ENCODE measurements around the gene UVRAG.

The UVRAG gene

DNA sequence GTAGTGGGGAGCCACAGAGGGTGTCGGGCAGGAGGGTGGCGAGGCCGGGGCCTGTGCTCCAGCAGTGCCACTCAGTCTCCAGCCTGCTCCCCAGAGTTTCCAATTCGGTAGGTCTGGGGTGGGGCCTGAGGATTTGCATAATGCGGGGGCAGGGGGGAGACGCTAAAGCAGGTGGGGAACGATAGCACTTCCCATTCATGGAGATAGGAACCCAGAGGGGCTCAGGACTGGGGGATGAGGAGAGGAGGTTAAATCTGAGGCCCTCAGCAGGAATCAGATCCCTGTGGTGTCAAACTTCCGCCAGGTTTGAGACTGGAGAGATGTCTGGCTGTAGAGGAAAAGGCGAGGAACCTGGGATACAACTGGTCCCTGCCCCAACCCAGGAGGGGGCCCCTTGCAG is 361.5 kb downstream of the UVRAG start:
- DNase-seq = no peak

DNA sequence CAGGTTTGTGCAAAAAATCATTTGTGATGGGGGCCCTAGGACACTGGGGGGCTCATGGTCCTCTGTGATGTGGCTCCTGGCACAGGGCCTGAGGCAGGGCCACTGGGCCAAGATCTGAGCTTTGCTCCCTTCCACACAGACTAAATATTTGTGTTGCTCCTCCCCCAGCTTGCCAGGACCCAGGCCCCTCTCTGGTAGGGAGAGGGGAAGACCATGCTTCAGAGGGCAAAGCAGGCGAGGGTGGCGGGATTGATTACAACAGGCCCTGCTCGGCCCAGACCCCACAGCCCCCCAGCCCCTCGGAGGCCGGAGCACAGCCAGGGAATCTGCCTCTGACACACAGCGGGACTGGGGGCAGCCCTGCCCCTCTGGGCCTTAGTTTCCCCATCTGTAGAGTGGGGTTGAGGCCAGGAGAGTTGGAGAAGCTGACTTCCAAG is 362.3 kb downstream of the UVRAG start:
- no peak for DNase-seq

DNA sequence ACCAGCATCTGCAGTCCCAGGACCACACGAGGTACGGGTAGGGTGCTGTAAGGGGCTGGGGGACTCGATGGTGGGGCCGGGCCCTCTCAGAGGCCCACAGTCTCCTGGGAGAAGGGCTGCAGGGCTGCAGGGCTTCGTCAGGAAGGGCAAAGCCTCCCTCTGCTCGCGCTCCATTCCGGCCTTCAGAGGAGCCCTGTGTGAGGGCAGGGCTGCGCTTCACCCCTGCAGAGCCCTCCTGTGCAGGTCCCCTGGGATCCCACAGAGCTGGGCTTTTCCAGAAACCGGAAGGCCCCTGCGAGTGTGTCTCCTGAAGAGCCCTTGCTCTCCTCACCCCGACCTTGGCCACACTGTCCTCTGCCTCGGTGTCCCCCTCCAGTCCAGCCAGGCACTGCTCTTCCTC is 364.1 kb downstream of the UVRAG start:
- DNase-seq = no peak

DNA sequence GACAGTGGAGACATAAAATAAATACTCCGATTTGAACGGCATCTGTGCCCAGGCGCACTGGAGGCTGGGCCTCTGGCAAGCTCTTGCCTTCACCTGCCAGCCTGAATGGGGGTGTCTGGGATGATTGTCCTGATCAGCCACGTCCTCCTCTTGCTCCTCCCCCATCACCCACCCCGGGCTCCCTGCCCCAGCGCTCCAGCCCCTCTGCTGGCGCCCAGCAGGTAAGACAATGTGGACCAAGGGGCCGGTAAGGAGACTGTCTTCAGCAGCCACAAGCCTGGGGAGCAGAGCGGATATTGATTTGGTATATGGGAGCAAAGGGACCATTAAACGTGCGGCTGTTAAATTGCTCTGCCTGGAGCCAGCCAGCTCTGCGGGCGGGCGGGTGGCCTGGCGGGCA is 366.4 kb downstream of the UVRAG start:
- no peak for DNase-seq

DNA sequence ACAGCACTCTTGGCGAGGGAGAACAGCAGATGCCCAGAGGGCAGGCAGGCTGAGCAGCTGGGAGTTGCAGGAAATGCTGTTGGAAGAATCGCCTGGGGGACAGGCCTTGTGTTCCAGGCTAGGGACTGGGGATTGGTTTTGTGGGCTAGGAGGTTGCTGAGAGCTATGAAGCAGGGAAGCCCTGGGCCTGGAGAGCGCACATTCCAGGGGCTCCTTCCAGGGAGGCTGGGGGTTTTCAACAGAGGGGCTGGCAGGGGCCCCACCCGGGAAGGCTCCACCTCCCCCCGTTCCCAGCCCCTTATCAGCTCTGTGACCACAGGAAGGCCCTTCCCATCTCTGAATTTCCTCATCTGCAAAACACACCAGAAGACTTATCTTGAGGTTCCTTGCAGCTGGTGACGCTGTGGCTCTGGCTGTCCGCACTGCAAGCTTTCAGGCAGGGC is 369.6 kb downstream of the UVRAG start:
- DNase-seq = no peak

DNA sequence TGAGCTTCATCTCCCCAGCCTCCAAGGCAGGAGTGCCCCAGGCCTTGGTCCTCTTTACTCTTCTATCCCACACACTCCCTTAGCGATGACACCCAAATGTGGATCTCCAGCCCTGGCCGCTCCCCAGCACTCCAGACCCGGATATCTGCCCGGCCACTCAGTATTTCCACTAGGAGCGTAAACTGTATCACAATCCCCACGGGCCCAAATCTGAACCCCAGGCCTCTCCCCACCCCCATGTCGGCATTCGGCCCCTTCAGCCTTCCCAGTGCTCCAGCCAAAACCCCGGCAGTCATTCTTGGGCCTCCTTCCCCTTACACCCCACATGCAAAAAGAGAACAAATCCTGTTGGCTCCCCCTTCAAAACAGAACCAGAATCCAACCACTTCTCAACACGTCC is 370.5 kb downstream of the UVRAG start:
- DNase-seq = no peak

DNA sequence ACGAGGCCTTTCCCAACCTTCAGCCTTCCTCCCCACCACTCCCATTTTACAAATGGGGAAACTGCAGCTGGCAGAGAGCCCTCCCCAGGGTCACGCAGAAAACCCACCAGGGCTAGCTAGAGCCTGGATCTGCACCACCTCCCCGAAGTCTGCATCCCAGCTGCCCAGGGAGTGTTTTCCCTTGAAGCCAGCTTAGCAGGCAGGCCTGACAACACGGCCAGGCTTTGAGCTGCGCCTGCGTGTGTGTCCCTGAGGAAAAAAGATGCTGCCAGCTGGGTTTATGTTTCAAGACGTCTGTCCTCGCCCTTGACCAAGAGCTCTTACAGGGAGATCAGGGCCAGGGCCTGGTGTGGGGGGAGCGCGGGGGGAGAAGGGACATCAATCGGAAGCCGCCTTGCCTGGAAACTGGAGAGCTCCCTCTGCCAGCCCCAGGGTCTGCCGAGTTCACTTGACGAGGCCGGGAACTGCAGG is 371.0 kb downstream of the UVRAG start:
- no peak for DNase-seq

DNA sequence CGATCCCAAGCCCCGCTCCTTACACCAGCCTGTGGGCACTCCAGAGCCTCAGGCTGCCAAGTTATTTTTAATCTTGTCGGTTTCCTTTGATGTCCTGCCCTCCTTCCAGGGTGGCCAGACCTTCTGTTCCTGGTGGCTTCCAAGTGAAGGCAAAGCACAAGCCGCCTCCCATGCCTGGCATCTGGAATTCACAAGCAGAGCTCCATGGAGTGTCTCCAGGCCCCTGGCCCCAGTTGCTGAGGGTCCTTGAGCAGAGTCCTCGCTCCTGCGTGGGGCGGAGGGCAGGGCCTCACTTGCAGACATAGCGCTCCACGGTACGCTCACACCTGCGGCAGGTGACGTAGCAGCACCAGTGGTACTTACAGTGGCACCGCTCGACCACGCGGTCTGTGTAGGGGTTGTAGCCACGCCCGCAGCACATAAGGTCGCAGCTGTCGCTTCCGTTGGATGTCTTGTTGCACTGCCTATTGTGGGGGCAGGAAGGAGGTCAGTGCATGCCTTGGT is 371.8 kb downstream of the UVRAG start:
- no peak for DNase-seq

DNA sequence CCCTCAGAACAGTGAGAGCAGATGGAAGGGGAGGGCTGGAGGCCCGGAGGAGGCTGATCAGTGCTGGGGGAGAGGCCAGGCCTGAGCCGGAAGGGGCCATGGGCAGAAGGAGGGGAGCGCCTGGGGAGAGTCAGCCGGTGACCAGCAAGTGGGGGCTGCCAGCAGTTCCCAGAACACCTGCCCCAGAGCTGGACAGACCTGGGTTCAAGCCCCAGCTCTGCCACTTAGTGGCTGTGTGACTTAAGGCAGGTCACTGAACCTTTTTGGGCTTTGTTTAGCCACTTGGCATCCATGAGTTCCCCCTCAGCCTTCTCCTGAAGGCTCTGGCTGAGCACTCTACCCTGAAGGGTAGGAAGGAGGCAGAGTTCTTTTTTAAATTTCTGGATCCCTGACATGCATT is 373.9 kb downstream of the UVRAG start:
- DNase-seq = no peak

DNA sequence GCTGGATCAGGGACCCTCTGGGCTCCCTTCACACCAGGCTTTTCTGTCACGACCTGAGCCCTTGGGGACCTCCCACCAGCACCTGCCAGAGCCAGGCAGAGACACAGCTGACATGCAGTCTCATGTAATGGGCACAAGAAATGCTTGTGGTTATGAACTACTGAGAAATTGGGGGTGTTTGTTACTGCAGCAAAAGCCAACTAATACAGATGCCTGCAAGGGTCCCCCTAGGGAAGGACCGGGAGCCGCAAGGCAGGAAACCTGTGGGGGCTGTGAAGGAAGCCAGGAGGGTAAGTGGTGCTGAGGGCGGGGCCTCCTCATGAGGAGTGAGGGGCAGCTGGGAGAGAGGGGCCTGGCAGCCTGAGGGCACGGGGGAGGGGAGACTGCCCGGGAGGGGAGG is 374.7 kb downstream of the UVRAG start:
- no peak for DNase-seq

DNA sequence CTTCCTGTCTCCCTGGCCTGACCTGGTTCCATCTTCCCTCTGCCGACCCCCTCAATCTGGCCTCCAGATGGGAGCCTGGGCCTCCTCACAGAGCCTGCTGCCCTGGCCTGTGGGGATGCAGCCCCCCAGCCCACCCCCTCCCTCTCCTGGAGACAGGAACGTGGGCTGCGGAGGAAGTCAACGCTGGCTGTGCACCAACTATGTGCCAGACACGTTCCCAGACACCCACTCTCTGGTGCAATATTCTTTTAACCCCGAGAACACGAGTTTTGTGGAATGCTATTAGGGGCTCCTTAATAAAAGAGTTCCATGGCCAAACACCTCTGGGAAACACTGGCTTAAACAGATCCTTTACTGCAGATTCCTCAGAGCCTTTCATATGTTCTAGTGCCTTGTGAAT is 375.4 kb downstream of the UVRAG start:
- no peak for DNase-seq
